Mucosa of descending colon (tissue), 3 donors: ENCODE measurements around the gene CDC37L1. TPM values are rescaled to one million over a fixed set of nuclear protein-coding genes. Genes with fewer than 3 reads are reported as not detected.

Source experiments
- ATAC-seq: fragments of 200-7000 bp; cut with Tn5 transposase; one replicate; pipeline ENCODE4 v1.9.1; 2020; ENCODE audit warnings: mild to moderate bottlenecking, moderate library complexity
- DNase-seq, 3 donors: peaks; one replicate each; pipeline ENCODE4 v3.0.0-alpha.2; 2020
- H3K36me3 ChIP-seq: fragments of 200-600 bp; one replicate; pipeline ENCODE4 v1.8.0; 2021; ENCODE audit warnings: low read depth, mild to moderate bottlenecking
- H3K4me1 ChIP-seq: fragments of 200-600 bp; one replicate; pipeline ENCODE4 v1.8.0; 2021; ENCODE audit warnings: low read depth, mild to moderate bottlenecking
- H3K4me3 ChIP-seq: fragments of 200-600 bp; one replicate; pipeline ENCODE4 v1.8.0; 2021; ENCODE audit warnings: mild to moderate bottlenecking
- H3K9me3 ChIP-seq: fragments of 200-600 bp; one replicate; pipeline ENCODE4 v1.8.0; 2021; ENCODE audit warnings: mild to moderate bottlenecking
- CTCF ChIP-seq: fragments of 200-600 bp; IDR thresholded peaks from one replicate; pipeline ENCODE4 v1.8.0; 2022; ENCODE audit warnings: antibody characterized with exemption, mild to moderate bottlenecking
- intact Hi-C, 2 donors: fragments of 100-400 bp; cut with DNase I in 1 of 2; cut with micrococcal nuclease in 1 of 2; formaldehyde crosslinking; loops; one replicate each; pipeline versions ENCODE4 v1.11.0 to v1.11.1; 2022; cut with DNase I, micrococcal nuclease
- total RNA-seq, 3 donors: library from RNA; stranded (reverse); fragmentation: NEBNext Ultra II Directional in 2 of 3; extraction: Animal tissue kit (Norgen Biotek cat#: 25700) in 2 of 3; gene quantifications; one replicate each; pipeline versions ENCODE4 v1.2.1 to v1.2.4, GENCODE V29; 2021 to 2023
- donor health status: DM: no; HTN: no; CAD: no; lungs with moderate emphysema.
- donor health status: DM: no; HTN: no; CAD: no.
- donor health status: DM: no; HTN: yes; CAD: no.

CDC37L1 gene
- total RNA-seq, 3 donors from 2014 or later: 11.1 to 27.1 (median 13.9) TPM

DNA sequence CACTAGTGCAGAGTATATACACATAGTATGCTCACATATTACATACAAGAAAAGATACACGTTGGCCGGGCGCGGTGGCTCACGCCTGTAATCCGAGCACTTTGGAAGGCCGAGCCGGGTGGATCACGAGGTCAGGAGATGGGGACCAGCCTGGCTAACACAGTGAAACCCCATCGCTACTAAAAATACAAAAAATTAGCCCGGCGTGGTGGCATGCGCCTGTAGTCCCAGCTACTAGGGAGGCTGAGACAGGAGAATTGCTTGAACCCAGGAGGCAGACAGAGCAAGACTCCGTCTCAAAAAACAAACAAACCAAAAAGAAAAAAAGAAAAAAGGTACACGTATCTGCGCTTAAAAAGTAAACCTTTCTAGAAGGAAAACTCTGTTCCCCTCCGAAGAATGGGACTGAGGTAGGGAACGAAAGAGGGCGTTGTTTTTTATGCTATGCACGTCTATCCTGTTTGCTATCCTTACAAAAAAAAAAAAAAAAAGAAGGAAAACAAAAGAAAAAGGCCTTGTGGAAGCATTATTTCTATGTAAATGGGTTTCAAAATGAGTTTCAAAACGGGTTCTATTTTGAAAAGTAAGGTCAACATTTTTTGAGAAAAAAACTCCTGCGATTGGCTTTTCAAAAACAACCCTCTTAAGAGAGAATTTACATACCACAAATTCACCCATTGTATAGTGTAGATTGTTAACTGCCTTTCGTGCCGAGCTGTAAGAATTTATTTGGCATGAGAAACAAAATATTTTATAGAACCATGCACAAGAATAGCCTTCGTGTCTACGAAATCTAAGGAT lies 60.4 kb downstream of the CDC37L1 start:
- Histone ChIP-seq H3K4me1 (peaks cover 27% of the 10 kb centered on the region), H3K4me3 (peak overlapping the region; percentile 88), H3K9me3 (no peaks in the 10 kb centered on the region), H3K36me3 (no peaks in the 10 kb centered on the region)
- peak in 2 of 3 donors; percentile 49 to 73 for DNase-seq
- no peak for TF ChIP-seq CTCF
- intact Hi-C loops: no loop called here
- ATAC-seq: no peak

DNA sequence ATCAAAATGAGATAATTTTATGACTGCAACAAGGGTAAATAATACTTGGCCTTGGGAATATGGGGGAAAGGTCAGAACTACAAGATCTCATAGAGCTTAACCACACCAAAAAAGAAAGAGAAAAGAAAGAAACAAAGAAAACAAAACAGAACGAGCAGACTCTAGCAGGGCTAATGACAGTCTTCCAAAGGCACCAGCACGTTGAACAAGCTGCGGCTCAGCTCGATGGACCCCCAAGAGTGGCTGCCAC lies 60.9 kb downstream of the CDC37L1 start:
- no peaks in the 10 kb centered on the region for H3K36me3 ChIP-seq
- DNase-seq: no peak
- peaks cover 27% of the 10 kb centered on the region for H3K4me1 ChIP-seq
- peak overlapping the region; percentile 88 for H3K4me3 ChIP-seq
- intact Hi-C loops: no loop called here
- TF ChIP-seq CTCF: no peak
- peak; percentile 28 for ATAC-seq
- no peaks in the 10 kb centered on the region for H3K9me3 ChIP-seq

DNA sequence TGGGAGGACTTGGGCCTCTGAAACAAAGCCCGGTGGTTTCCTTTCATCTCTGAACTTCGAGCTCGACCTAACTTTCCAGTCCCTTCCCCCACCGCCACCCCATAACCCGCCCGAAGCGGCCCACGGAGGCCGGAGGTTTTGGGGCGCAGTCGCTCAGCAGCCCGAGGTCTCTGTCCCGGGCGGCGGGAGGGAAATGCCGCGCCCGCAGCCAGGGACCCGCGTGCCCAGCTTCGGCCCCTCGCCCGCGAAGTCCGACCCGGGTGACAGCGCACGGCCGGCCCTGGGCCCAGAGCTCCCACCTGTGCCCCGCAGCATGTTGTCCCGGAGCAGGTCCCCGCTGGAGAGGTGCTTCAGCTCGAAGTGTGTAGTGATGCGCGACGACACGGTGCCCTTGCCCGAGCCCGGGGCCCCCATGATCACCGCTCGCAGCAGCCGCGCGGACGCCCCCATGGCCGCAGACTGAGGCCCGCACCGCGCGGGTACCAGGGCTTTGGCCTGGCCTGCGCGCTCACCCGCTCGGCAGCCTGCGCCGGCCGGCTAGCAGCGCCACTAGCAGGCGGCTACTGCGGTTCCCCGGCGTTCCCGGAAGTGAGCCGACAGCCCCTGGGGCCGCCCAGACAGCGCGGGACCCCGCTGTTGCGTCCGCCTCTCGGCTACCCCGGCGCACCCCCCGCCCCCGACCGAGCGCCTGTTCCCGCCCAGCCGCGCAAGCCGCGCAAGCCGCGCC lies 61.4 kb downstream of the CDC37L1 start, which contains the start of gene AK3:
AK3 (minus strand) TSS at position 565 of the 727 bp plus-strand sequence; CDS start at position 450, 115 bp downstream.
- Histone ChIP-seq H3K4me1 (peaks cover 27% of the 10 kb centered on the region), H3K36me3 (no peaks in the 10 kb centered on the region), H3K9me3 (no peaks in the 10 kb centered on the region), H3K4me3 (peak within 1 kb of the TSS; percentile 88)
- ATAC-seq: peak; percentile 92
- TF ChIP-seq CTCF: no peak
- intact Hi-C loops: no loop called here
- peak; percentile 86 to 95 (median 93) for DNase-seq

DNA sequence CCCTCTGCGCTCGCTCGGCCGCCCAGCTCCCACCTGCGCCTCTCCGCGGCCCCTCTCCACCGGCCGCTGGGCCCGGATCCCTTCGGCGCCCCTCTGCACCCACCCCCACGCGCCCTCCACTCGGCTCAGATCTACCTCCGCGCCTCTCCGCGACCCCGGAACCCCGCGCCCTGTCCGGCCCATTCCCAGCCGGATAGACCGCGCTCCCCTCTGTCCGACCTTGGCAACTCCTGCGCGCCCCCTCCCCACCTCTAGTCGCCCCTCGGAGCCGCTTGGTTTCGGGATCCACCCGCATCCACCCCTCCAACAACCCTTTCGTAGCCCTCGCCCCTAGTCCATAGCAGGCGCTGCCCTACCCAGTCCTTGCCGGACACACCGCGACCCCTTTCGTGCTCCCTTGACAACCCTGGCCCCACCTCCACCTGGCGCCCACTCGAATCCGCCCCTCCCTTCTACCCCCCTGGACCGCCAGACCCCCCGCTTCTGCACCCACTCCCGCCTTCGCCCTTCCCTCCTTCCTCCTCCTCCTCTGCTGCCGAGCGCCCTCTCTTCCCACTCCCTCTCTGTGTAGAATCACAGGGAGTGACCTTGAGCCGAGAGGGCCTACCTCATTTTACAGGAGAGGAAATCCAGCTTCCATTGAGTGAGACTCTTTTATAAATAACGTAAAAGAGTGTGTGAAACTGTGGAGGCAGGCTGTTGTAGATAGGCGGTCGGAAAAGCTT lies 62.2 kb downstream of the CDC37L1 start:
- Histone ChIP-seq H3K36me3 (no peaks in the 10 kb centered on the region), H3K9me3 (no peaks in the 10 kb centered on the region), H3K4me3 (peak overlapping the region; percentile 88), H3K4me1 (peaks cover 27% of the 10 kb centered on the region)
- no peak for TF ChIP-seq CTCF
- intact Hi-C loops: no loop called here
- DNase-seq (peak in 2 of 3 donors; percentile 71 to 76), ATAC-seq (peak; percentile 60)

DNA sequence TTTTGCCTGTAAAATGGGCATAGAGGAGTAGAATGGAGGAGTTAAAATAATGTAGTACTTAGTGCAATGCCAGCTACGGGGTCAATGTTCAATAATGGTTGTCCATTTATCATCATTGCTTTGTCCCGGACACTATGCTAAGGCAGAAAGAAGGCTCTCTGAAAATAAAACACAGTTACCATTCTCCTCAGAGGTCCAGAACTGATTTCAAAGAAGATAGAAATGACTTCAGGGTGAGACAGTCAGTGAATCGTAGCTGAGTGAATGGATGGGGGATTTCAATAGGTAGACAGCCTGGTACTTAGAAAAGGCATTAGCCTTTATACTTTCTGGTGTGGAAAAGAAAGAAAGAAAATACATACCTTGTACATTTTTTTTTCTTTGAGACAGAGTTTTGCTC lies 62.9 kb downstream of the CDC37L1 start:
- H3K36me3 ChIP-seq: no peaks in the 10 kb centered on the region
- H3K4me1 ChIP-seq: peaks cover 24% of the 10 kb centered on the region
- intact Hi-C loops: no loop called here
- DNase-seq (no peak), ATAC-seq (no peak)
- TF ChIP-seq CTCF: no peak
- no peak overlapping the region for H3K4me3 ChIP-seq
- no peaks in the 10 kb centered on the region for H3K9me3 ChIP-seq
